HG03025 (cell line): ENCODE results near the gene BZW2.

Experiments
- ATAC-seq: cut with Tn5 transposase; IDR thresholded peaks from one replicate; pipeline ENCODE4 v1.9.1; 2021; ENCODE audit warnings: mild to moderate bottlenecking, moderate library complexity; ENCODE audit not compliant: unreplicated experiment, low FRiP score

Gene BZW2

DNA sequence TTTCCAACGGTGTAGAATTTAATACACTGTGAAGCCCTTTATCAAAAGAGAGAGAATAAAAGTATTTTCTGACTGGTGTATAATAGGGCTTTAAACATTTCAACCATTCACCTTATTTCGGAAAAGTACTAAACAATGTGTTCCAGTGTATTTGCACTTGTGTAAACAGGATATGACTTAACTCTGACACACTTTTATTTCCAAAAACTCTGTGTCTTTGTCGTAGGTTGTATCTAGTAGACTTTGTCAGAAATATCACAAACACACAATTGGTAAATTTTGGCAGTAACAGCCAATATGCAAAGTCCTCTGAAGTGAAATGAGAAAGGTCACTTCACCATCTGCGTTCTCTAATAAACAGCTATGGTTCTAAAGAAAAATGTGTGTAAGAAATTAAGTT, 97.3 kb downstream of the BZW2 start:
- ATAC-seq, result no peak

DNA sequence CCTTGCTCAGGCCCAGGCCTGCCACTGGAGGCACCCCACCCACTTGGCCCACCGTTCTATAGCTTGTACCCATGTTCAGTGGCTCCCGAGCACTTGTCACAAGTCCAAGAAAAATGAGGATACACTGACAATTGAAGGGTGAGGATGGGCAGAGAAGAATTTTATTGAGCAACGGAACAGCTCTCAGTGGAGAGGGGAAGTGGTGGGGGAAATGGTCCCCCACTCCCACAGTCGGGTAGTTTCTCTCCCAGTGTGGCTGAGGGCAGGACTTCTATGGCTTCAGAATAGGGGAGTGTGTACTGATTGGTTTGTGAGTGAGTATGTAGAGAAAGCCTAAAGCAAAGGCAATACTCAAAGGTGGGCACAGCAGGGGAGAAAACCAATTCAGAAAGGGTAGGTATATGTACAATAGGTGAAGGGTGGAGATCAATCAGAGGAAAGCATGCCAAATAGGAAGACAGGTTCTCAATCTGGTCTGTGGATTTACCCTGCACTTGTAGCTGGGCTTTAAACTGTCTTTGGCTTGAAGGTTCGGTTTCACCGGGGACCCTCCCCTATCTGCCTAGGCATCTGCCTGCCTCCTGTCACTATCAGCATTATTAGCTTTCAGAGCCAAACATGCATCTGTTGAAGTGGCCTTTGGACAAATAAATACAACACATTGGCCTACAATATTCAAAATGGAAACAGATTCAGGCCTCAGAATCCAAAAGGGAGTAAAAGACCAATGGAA, 98.7 kb downstream of the BZW2 start:
- no peak for ATAC-seq

DNA sequence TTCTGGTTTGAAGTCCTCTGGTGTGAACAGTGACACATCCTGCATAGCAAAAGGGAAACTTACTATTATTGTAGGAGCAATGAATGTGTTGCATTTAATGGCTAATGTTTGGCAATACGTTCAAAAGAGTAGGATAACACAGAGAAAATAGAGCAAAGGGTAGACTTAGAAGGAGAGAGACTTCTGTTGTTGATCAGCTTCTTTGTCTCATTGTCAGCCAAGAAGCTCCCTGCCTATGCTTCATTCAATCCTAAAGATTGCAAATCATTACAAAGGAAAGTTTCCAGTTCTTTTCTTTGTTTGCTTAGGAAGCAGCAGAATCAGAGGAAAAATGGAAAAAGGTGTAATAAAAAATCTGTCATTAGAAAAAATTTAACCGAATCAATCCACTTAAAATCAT, 99.7 kb downstream of the BZW2 start:
- ATAC-seq, result no peak

DNA sequence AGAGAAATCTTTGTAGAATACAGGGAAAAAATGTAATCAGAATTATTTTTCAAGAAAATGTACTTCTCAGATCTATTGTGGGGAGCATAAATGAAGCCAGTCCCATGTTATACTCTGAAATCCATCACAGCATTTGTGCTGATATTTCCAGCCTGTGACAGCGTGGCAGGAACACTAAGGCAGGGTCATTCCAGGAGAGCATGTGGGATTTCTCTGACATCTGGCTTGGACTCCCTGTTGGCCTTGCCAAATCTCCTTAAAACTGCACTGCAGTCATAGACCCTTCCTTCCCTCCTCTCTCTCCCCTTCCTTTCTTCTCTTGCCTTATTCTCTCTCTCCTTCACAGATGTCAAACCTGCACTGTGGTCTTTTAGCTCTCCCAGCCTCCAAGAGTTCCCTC, 101.1 kb downstream of the BZW2 start:
- ATAC-seq, result no peak

DNA sequence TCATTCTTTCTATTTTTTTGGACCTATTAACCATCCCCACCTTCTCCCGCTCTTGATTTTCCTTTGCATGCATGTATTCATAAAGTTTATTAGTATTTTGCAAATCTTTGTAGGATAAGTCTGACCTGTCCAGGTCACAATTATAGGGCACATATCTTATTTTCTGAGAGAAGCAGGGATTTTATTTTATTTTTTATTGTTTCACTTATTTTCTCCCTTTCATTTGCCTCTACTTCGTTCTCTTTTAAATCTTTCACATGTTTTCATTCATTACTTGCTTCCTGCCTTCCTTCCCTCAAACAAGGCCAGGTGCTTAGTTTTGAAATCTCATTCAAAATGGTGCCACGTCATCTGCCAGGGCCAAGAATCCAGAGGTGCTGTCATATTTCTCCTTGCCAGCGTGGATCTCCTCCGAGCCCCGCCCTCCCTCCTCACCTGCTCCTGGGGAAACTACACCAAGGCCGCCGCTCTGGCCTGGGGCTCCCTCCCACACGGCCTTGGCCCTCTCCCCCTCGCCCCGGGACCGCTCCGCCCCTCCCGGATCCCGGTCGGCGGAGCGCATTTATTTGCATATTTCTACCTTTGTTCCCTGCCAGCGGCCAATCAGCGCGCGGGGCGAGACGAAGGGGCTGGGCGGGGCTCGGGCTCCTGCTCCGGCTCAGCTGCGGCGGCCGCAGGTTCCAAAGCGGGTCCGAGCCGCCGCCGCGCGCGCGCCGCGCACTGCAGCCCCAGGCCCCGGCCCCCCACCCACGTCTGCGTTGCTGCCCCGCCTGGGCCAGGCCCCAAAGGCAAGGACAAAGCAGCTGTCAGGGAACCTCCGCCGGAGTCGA, 107.3 kb downstream of the BZW2 start, which contains the start of gene TSPAN13:
TSPAN13 (plus strand) TSS at position 654 of the 830 bp plus-strand sequence. CDS start 213 bp downstream, outside the sequence.
- peak; percentile 66 for ATAC-seq

DNA sequence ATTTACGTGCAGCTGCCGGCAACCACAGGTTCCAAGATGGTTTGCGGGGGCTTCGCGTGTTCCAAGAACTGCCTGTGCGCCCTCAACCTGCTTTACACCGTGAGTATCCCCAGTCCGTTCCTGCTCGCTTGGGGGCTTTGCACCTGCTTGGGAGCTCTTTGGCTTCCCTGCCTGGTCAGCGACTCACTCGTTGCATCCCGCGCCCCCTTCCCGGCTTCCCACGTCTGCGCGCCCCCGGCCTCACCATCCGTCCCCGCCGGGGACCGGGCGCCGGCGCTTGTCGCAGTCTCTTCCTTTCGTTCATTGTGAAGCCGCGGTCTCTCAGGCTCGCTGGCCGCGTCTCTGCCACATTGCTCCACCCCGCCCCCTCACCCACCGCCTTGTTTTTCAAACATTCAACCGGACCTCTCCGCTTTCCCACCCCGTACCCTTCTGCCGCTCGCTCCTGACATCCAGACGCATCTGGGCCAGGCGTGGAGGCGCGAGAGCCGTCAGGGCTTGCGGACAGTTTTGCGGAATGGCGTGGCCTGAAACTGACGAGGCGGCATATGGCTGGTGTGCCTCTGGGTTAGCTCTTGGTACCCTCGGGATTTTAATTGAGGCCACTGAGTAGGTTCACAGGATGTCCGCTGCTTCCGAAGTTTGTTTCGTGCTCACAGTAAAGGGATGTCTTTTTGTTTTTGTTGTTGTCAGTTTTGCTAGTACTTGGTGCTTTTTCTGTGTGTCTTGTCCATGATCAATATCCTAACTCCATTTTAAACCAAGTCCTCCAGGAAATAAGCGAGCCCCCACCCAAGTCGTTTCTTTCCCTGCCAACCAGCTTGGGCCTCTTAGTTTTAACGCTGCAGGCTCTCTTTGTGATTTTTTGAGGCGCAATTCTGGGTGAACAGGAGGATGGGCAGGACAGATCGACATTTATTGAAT, 108.2 kb downstream of the BZW2 start:
- ATAC-seq, result peak; percentile 16

DNA sequence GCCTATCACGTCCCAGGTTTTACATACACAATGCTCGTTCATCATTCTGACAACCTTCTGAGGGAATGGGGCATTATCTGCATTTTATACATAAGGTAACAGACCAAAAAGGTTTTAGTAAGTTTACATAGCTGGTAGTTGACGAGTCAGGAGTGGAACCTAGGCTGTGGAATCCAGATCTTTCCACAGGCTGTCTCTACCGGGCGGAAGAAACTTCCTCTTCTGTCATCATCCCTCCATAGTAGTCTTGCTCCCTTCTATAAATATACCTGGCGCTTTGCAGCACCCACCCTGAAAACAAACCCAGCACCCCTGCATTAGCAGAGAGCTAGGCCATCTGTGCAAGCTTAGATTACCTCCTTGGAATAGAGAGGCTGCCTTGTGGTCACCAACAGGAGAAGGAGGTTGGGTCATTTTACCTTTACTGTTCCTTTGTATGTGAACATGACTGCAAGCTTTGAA, 108.9 kb downstream of the BZW2 start:
- ATAC-seq, result no peak

DNA sequence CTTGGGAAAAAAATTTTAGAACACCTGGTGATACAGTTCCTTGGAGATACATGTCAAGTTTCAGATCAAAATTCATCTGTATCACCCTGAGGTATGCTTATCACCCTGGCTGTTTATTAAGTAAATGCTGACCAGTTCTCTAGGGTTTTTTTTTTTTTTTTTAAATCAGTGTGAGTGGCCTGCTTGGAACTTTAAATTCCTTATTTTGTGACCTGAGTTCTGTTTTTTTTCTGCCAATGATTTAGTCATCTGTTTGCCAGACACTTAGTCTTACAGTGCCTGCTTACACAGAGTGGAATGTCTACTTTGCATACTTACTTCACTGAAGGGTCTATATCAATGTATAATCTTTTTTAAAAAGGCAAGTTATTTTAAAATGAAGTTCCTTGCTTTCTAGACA, 109.4 kb downstream of the BZW2 start:
- no peak for ATAC-seq
